Subcutaneous abdominal adipose tissue (tissue), 5 donors: ENCODE results near the gene SERTAD3.
"Not testable (repeated sequence)": the region's sequence is repeated elsewhere in the genome, so short reads cannot be mapped to it uniquely, and the experiment has no call there.

ENCODE experiments used
- H3K27ac ChIP-seq: one replicate; pipeline ENCODE4 v1.7.0; 2013; ENCODE audit warnings: low read depth, mild to moderate bottlenecking, inconsistent platforms, low read length, moderate library complexity
- H3K27me3 ChIP-seq, 5 donors: one replicate each; pipeline ENCODE4 v1.7.0; 2013; ENCODE audit warnings: low read length in 5 of 5, inconsistent platforms in 1 of 5; ENCODE audit not compliant: control insufficient read depth in 5 of 5, insufficient read depth in 4 of 5
- H3K36me3 ChIP-seq, 5 donors: one replicate each; pipeline ENCODE4 v1.7.0; 2013; ENCODE audit warnings: low read length in 5 of 5; ENCODE audit not compliant: control insufficient read depth in 5 of 5, insufficient read depth in 5 of 5
- H3K4me1 ChIP-seq, 5 donors: one replicate each; pipeline ENCODE4 v1.7.0; 2013; ENCODE audit warnings: low read length in 5 of 5, mild to moderate bottlenecking in 3 of 5, moderate library complexity in 1 of 5; ENCODE audit not compliant: control insufficient read depth in 5 of 5, insufficient read depth in 5 of 5
- H3K4me3 ChIP-seq, 5 donors: one replicate each; pipeline ENCODE4 v1.7.0; 2013; ENCODE audit warnings: low read length in 5 of 5, low read depth in 1 of 5
- H3K9ac ChIP-seq, 5 donors: one replicate each; pipeline ENCODE4 v1.7.0; 2013; ENCODE audit warnings: low read length in 5 of 5, mild to moderate bottlenecking in 4 of 5, moderate library complexity in 3 of 5
- H3K9me3 ChIP-seq, 5 donors: one replicate each; pipeline ENCODE4 v1.7.0; 2013; ENCODE audit warnings: low read length in 5 of 5; ENCODE audit not compliant: control insufficient read depth in 5 of 5
- donor health status: healthy.
- donor health status: healthy.
- donor health status: healthy.
- donor health status: healthy.
- donor health status: healthy.

The SERTAD3 gene

DNA sequence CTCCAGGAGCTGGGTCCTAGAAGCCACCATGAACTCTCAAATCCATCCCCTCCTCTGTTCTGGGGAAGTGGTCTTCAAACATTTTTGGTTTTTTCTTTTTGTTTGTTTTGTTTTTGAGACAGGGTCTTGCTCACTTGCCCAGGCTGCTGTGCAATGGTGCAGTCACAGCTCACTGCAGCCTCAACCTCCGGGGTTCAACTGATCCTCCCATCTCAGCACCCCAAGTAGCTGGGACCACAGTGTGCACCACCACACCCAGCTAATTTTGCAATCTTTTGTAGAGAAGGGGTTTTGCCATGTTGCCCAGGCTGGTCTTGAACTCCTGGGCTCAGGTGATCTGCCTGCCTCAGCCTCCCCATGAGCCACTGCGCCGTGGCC lies 14.5 kb upstream of the SERTAD3 start:
- Histone ChIP-seq H3K4me1 (peaks cover 3 to 27% (median 21%) of the 10 kb centered on the region in 5 donors), H3K36me3 (peaks cover 0 to 40% (median 14%) of the 10 kb centered on the region in 5 donors), H3K4me3 (no peak overlapping the region), H3K9ac (no peak overlapping the region), H3K27ac (no peak overlapping the region), H3K27me3 (no peaks in the 10 kb centered on the region), H3K9me3 (no peaks in the 10 kb centered on the region)

DNA sequence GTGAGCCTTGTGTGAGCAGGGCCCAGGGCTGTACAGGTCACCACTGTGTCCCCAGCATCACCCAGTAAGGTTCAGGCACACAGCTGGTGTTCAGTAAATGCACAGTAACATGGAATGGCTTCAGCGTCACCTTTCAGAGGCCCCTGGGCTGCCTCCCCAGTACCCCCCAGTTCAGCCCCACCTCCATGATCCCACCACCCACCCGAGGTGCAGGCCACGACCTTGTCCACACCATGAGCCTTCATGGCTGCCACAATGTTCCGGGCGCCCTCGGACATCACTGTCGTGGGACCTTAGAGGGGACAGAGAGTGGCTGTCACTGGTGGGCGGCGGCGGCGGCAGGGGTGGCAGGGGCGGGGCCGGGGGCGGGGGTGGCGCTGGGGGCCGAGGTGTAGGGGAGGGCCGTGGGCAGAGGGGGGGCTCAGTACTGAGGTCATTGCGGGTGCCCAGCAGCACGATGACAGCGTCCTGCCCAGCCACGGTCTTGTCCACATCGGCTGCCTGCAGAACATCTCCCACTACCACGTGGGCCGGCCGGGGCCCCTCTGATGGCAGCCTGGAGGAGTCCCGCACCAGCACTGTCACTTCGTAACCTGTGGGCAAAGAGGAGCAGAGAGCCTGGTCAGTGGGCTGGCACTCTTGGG lies 13.9 kb upstream of the SERTAD3 start:
- H3K4me3 ChIP-seq, result no peak overlapping the region
- H3K9ac ChIP-seq, result no peak overlapping the region
- H3K27ac ChIP-seq, result no peak overlapping the region
- H3K27me3 ChIP-seq, result no peaks in the 10 kb centered on the region
- peaks cover 3 to 25% (median 18%) of the 10 kb centered on the region in 5 donors for H3K4me1 ChIP-seq
- no peaks in the 10 kb centered on the region for H3K9me3 ChIP-seq
- peaks cover 0 to 45% (median 14%) of the 10 kb centered on the region in 5 donors for H3K36me3 ChIP-seq

DNA sequence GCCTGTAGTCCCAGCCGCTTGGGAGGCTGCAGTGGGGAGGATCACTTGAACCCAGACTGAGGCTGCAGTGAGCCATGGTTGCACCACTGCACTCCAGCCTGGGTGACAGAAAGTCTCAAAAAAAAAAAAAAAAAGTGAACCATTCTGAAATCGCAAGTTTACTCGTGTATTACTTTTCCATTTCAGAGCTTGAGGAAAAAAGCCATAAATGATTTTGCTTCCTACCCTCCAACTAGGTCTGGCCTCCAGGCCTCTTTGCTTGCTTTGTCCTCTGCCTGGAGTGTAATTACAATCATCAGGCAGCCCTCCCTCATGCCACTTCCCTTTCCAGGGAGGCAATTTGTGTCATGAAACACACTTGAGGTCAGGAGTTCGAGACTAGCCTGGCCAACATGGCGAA lies 12.9 kb upstream of the SERTAD3 start:
- Histone ChIP-seq H3K27ac (no peak overlapping the region), H3K36me3 (peaks cover 0 to 49% (median 14%) of the 10 kb centered on the region in 5 donors), H3K4me1 (peaks cover 3 to 20% (median 13%) of the 10 kb centered on the region in 5 donors), H3K9ac (no peak overlapping the region), H3K4me3 (no peak overlapping the region), H3K27me3 (no peaks in the 10 kb centered on the region), H3K9me3 (no peaks in the 10 kb centered on the region)

DNA sequence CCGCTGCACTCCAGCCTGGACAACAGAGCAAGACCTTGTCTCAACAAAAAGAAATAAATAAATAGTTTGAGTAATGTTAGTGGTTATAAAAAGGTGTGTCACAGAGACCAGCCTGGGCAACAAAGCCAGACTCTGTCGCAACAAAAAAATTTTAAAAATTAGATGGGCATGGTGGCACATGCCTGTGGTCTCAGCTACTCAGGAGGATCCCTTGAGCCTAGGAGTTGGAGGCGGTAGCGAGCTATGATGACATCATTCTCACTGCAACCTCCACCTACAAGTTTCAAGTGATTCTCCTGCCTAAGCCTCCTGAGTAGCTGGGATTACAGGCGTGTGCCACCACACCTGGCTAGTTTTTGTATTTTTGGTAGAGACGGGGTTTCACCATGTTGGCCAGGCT lies 9.8 kb upstream of the SERTAD3 start:
- not testable (repeated sequence) for H3K9ac ChIP-seq, H3K4me3 ChIP-seq, H3K27me3 ChIP-seq, H3K9me3 ChIP-seq, H3K27ac ChIP-seq, H3K4me1 ChIP-seq
- H3K36me3 ChIP-seq, result peaks cover 3 to 65% (median 25%) of the 10 kb centered on the region in 5 donors

DNA sequence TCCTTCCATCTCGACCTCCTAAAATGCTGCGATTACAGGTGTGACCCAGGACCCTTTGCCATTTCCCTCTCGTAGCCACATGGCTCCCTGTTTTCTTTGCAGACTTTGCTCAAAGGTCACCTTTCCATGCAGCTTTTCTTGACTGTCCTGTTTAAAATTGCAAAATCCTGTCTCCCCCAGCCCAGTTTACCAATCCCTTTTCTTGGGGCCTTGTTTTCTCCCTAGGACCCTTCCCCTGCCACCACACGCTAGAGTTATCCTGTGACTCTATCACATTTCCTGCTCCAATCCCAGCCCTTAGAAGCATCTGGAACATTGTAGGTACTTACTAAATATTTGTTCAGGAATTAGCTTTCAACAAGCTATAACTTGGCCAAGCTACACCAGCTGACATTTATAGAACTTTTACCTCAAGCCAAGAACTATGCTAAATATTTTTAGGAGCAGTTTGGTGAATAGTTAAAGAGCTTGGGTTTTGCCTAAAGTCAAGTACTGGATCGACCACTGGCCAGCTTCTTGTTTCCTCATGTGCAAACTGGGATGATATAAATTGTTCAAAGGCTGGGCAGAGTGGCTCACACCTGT lies 9.1 kb upstream of the SERTAD3 start:
- Histone ChIP-seq H3K27me3 (no peaks in the 10 kb centered on the region), H3K9ac (no peak overlapping the region), H3K4me1 (no peaks in the 10 kb centered on the region), H3K27ac (no peak overlapping the region), H3K36me3 (peaks cover 3 to 65% (median 30%) of the 10 kb centered on the region in 5 donors), H3K4me3 (no peak overlapping the region), H3K9me3 (no peaks in the 10 kb centered on the region)

DNA sequence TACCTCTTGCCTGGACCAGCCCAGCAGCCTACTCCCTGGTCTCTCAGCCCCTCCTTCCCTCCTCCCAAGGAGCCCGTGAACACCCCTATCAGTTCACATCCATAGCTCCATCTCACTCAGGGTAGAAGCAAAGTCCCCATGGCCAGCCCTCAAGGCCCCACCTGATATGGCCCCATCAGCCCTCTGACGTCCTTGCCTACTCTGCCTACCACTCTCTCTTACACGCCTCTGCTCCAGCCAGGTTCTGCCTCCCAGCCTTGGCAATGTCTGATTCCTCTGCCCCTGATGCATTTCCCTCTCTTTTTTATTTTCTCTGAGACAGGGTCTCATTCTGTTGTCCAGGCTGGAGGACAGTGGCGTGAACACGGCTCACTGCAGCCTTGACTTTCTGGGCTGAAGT lies 7.9 kb upstream of the SERTAD3 start:
- H3K27ac ChIP-seq, result no peak overlapping the region
- H3K27me3 ChIP-seq, result no peaks in the 10 kb centered on the region
- peaks cover 3 to 64% (median 30%) of the 10 kb centered on the region in 5 donors for H3K36me3 ChIP-seq
- H3K4me1 ChIP-seq, result no peaks in the 10 kb centered on the region
- H3K4me3 ChIP-seq, result no peak overlapping the region
- H3K9ac ChIP-seq, result no peak overlapping the region
- H3K9me3 ChIP-seq, result no peaks in the 10 kb centered on the region

DNA sequence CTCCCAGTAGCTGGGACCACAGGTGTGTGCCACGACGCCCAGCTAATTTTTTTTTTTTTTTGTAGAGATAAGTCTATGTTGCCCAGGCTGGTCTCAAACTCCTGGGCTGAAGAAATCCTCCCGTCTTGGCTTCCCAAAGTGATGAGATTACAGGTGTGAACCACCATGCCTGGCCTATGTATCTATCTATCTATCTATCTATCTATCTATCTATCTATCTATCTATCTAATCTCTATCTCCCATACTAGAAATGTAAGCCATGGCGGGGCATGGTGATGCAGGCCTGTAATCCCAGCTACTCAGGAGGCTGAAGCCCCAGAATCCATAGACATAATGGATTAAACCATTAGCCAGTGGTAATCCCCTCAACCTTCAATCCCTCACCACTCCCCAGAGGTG lies 6.5 kb upstream of the SERTAD3 start:
- Histone ChIP-seq H3K4me3 (no peak overlapping the region), H3K27ac (no peak overlapping the region), H3K4me1 (no peaks in the 10 kb centered on the region), H3K9me3 (no peaks in the 10 kb centered on the region), H3K36me3 (peaks cover 3 to 67% (median 33%) of the 10 kb centered on the region in 5 donors), H3K27me3 (no peaks in the 10 kb centered on the region), H3K9ac (no peak overlapping the region)

DNA sequence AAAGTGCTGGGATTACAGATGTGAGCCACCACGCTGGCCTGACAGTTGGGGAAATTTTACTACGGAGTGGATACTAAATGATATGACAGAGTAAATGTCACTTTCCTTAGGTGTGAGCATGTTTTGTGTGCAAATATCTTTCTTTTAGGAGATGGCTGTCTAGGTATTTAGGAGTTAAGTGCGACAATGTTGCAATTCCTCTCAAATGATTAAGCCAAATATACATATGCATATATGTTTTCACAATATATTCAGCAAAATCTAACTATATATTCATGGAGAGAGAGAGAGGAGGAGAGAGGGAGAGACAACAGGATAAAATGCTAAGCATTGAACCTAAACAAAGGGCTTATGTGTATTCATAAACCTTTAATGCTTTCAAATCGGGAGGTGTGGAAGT lies 5.4 kb upstream of the SERTAD3 start:
- Histone ChIP-seq H3K27me3 (no peaks in the 10 kb centered on the region), H3K4me1 (peaks cover 0 to 6% (median 4%) of the 10 kb centered on the region in 5 donors), H3K9ac (no peak overlapping the region), H3K36me3 (peaks cover 3 to 59% (median 27%) of the 10 kb centered on the region in 5 donors), H3K27ac (no peak overlapping the region), H3K9me3 (no peaks in the 10 kb centered on the region), H3K4me3 (no peak overlapping the region)

DNA sequence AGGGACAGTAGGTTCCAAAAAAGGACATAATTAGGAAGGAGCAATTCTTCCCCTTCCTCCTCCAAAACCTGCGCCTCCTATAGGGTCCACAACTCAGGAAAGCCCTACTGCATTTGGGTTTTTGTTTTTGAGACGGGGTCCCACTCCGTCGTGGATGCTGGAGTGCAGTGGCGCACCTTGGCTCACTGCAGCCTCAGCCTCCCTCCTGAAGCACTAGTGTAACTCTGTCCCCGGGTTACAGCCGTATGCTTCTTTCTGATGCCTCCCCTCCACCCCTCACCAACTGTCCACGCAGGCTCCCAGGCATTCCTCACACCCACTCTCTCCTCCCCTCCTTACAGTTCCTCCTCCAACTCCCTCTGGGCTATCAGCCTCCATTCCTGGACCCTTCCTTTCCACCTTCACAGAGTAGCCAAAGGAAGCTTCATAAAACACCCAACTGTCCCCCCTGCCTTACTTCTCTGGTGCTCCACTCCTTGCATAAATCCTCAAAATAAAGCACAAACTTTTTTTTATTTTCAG lies 2.2 kb upstream of the SERTAD3 start:
- Histone ChIP-seq H3K4me3 (no peak overlapping the region), H3K4me1 (peaks cover 9 to 22% (median 19%) of the 10 kb centered on the region in 5 donors), H3K27me3 (no peaks in the 10 kb centered on the region), H3K36me3 (peaks cover 3 to 47% (median 30%) of the 10 kb centered on the region in 5 donors), H3K27ac (peak overlapping the region; percentile 17), H3K9ac (no peak overlapping the region), H3K9me3 (no peaks in the 10 kb centered on the region)

DNA sequence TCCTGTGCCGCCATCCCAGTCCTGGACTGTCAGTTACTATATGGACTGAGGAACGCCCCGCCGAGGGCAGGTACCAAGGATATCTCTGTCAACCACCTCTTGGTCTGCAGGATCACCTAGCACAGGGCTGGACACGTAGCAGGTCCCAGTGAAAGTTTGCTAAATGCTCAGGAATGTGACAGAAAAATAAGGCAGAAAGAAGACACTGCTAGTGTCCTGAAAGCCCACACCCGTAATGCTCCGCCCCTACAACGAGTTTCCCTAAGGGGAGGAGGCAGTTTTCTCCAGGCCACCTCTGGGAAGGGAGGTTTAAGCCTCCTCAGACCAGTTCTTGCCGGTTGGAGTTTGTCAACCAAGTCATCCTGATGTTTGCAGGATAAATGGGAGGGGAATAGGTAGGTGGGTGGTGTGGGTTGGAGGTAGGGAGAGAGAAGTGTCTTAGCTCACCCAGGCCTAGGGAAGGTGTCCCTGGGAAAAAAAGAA lies 1.7 kb upstream of the SERTAD3 start:
- Histone ChIP-seq H3K27ac (peak overlapping the region; percentile 17), H3K9me3 (no peaks in the 10 kb centered on the region), H3K27me3 (no peaks in the 10 kb centered on the region), H3K4me1 (peaks cover 9 to 27% (median 23%) of the 10 kb centered on the region in 5 donors), H3K9ac (peak overlapping the region in 1 of 5 donors; percentile 3), H3K4me3 (no peak overlapping the region), H3K36me3 (peaks cover 3 to 47% (median 31%) of the 10 kb centered on the region in 5 donors)
